IPS-18c (cell line): Measurements from ENCODE around the gene SFI1.
A peak's percentile ranks its signal among the peaks of the same experiment; 100 is the strongest.
"Not testable (repeated sequence)": the region's sequence is repeated elsewhere in the genome, so short reads cannot be mapped to it uniquely, and the experiment has no call there.

ENCODE experiments used
- H3K4me3 ChIP-seq: 2 replicates; pipeline ENCODE4 v1.7.0; 2013; ENCODE audit warnings: low read depth, mild to moderate bottlenecking, low read length, moderate library complexity; ENCODE audit not compliant: insufficient read depth
- H3K9me3 ChIP-seq: one replicate; pipeline ENCODE4 v1.6.1; 2013; ENCODE audit warnings: mild to moderate bottlenecking, low read length, moderate library complexity; ENCODE audit not compliant: control insufficient read depth, insufficient read depth

The SFI1 gene

DNA sequence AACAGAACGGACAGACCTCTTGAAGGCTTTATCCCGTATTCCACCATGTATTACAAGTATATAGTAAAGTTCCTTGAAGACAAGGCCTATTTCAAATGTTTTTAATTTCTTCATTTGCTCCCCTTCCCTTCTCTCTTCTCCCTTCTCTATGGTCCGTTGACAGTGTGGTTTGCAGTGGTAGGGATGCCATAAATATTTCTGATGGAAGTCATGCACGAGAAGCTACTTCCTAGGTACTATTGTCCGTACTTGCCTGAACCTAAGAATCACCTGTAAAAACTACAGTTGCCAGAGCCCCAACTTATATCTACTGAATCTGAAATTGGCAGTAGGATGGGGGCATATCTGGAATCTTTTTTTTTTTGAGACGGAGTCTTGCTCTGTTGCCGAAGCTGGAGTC is 162.9 kb downstream of the SFI1 start:
- no peak overlapping the region for H3K4me3 ChIP-seq
- no peaks in the 10 kb centered on the region for H3K9me3 ChIP-seq

DNA sequence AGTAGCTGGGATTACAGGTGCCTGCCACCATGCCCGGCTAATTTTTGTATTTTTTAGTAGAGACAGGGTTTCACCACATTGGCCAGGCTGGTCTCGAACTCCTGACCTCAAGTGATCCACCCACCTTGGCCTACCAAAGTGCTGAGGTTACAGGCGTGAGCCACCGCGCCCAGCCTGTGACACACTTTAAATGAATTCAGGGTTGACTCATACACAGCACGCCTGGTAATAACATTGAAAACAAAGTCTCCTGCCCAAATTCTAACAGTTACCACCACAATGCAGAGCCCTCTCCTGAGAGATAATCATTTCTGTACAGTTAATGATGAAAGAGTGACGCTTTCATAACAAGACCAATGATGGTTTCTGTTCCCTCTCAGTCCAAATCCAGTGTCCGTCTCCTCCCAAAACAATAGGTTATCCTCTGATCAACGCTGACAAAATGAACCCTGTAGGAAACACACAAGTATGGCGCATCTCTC is 164.6 kb downstream of the SFI1 start:
- peak overlapping the region; percentile 98 for H3K4me3 ChIP-seq
- H3K9me3 ChIP-seq = not testable (repeated sequence)

DNA sequence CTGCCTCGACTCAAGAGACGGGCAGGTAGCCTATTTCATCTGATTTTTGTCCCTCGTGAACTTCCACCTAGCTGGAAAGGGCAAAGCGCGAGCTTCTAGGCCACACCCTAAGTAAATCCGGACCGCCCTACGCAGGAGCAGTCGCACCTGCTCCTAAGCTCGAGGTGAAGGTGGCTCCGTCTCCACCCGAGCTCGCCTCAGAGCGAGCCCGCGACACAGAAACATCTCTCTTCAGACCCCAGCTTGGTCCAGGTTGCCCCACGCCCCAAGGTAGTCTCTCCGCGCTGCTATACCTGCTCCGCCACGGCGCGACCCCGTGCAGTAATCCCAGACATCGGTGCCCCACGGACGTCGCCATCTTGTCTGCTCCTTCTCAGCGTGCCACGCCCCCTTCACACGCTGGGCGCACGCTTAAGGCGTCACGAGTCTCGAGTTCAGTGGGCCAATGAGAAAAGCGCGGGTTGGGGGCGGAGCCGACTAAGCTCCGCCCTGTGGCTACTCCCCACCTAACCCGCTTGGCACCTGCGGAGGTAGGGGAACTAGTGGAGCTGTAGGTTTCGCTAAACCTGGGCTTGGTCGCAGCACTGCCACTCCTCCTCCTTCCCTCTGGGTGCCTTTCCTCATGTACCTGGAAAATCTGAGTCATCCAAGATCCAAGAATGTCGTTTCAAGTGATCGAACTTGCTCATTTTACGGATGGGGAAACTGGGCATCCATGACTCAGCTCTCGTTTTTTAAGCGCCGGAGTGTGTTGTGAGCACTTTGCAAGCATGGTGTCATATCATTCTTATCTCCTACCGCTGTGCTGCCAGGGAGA is 165.7 kb downstream of the SFI1 start, which contains the start of gene PISD:
TSS of gene PISD (minus strand) at position 365 of the 817 bp plus-strand sequence. CDS start at position 358, 7 bp downstream.
- no peaks in the 10 kb centered on the region for H3K9me3 ChIP-seq
- H3K4me3 ChIP-seq = peak within 1 kb of the TSS; percentile 98

DNA sequence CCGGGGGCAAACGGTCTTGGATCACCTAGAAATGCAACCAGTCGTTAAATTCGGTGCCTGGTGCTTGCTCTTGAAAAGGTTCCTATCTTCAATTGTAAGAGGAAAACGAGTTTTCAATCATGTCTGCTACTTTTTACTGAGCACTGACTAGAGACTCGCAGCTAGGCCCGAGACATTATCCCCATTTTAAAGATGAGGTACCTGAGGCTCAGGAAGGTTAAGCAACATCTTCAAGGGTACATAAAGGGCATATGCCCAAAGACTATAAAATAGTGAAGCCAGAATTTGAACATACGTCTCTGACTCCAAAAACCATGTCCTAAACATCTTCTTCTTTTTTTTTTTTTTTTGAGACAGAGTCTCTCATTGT is 166.3 kb downstream of the SFI1 start:
- Histone ChIP-seq H3K9me3 (no peaks in the 10 kb centered on the region), H3K4me3 (peak overlapping the region; percentile 98)
